Prostate gland (tissue), 2 donors: Measurements from ENCODE around the gene MAGEB3.
"Not testable (repeated sequence)": the region's sequence is repeated elsewhere in the genome, so short reads cannot be mapped to it uniquely, and the experiment has no call there.

Source experiments
- CTCF ChIP-seq, 4 experiments: fragments of 200-600 bp in 2 of 4; fragments of 450-650 bp in 2 of 4; sonication (generic) in 2 of 4; IDR thresholded peaks; 1 replicate in 3 of 4; 2 replicates in 1 of 4; pipeline ENCODE4 v1.5.1; 2016 to 2019; ENCODE audit warnings: antibody characterized with exemption in 4 of 4, mild to moderate bottlenecking in 2 of 4, moderate library complexity in 2 of 4
- POLR2A ChIP-seq: fragments of 450-650 bp; IDR thresholded peaks from one replicate; pipeline ENCODE4 v1.6.1; 2016; ENCODE audit warnings: antibody characterized with exemption, mild to moderate bottlenecking

DNA sequence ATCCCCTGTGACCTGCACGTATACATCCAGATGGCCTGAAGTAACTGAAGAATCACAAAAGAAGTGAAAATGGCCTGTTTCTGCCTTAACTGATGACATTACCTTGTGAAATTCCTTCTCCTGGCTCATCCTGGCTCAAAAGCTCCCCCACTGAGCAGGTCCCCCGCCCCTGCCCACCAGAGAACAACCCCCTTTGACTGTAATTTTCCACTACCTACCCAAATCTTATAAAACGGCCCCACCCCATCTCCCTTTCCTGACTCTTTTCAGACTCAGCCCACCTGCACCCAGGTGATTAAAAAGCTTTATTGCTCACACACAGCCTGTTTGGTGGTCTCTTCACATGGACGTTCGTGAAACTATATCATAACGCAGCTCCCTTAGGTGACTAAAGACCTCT, 36.5 kb upstream of the MAGEB3 start:
- TF ChIP-seq POLR2A; CTCF (IDR thresholded peaks at IDR 0.05): not testable (repeated sequence)
